AG09309 (cell line): ENCODE results near the gene ATP5ME.

Experiments used
- DNase-seq: peaks from one replicate; pipeline ENCODE4 v3.0.0-alpha.2; 2010; ENCODE audit warnings: low read depth
- H3K4me3 ChIP-seq: 2 replicates; pipeline ENCODE4 v1.5.1; 2011; ENCODE audit warnings: mild to moderate bottlenecking, low read depth, low read length, moderate library complexity; ENCODE audit not compliant: control insufficient read depth
- CTCF ChIP-seq: IDR thresholded peaks from 2 replicates; pipeline ENCODE4 v1.5.1; 2011; ENCODE audit warnings: mild to moderate bottlenecking, low read depth, low read length, inconsistent platforms; ENCODE audit not compliant: insufficient read depth, control insufficient read depth; ENCODE audit errors: missing control alignments

The ATP5ME gene

GRCh38 chr4:686413-687040 is 12.5 kb upstream of the ATP5ME start:
- no peak for TF ChIP-seq CTCF
- no peak for DNase-seq
- no peak overlapping the region for H3K4me3 ChIP-seq

GRCh38 chr4:685679-686412 is 11.8 kb upstream of the ATP5ME start:
- no peak for DNase-seq
- no peak for TF ChIP-seq CTCF
- no peak overlapping the region for H3K4me3 ChIP-seq

- no peak for DNase-seq
- H3K4me3 ChIP-seq: no peak overlapping the region
- TF ChIP-seq CTCF: no peak
These were observed 10.7 kb upstream of the ATP5ME start for GRCh38 chr4:684623-685327.

- DNase-seq: no peak
- TF ChIP-seq CTCF: peak; percentile 79
- no peak overlapping the region for H3K4me3 ChIP-seq
These were observed 10.0 kb upstream of the ATP5ME start for GRCh38 chr4:683982-684622.

- no peak for TF ChIP-seq CTCF
- H3K4me3 ChIP-seq: no peak overlapping the region
- no peak for DNase-seq
These were observed 9.3 kb upstream of the ATP5ME start for GRCh38 chr4:683247-683897.

GRCh38 chr4:682490-683172 is 8.6 kb upstream of the ATP5ME start:
- TF ChIP-seq CTCF: no peak
- DNase-seq: no peak
- no peak overlapping the region for H3K4me3 ChIP-seq
